ENCODE results near the gene LRRC45.
"Not testable (repeated sequence)": the region's sequence is repeated elsewhere in the genome, so short reads cannot be mapped to it uniquely, and the experiment has no call there.

LRRC45 gene

GRCh38 chr17:82037092-82037888 lies 14.2 kb downstream of the LRRC45 start, which contains the start of gene DCXR:
Gene DCXR, minus strand, starts transcription at chr17:82037697. Its CDS starts 15 bp downstream, at chr17:82037682.
- TF ChIP-seq PAX5 (IDR thresholded peaks at IDR 0.05; ENCODE audit: insufficient read depth, low read length, severe bottlenecking) = no peak
- peak; percentile 80 for TF ChIP-seq POLR2AphosphoS5 (IDR thresholded peaks at IDR 0.05; ENCODE audit: low read depth, low read length)
- peak; percentile 52; the same call in 1 of the 2 replicates for TF ChIP-seq POU2F2 (IDR thresholded peaks at IDR 0.05; ENCODE audit: low read depth, low read length)
- peak; percentile 80 for TF ChIP-seq POLR2A (IDR thresholded peaks at IDR 0.05; ENCODE audit: low read depth, low read length)
- peak; percentile 42; the same call in 1 of the 2 replicates for TF ChIP-seq SPI1 (IDR thresholded peaks at IDR 0.05; ENCODE audit: low read depth, low read length)
- TF ChIP-seq TAF1 (IDR thresholded peaks at IDR 0.05; ENCODE audit: low read depth, low read length) = no peak; the same call in 1 of the 2 replicates
- DNase-seq (ENCODE audit: insufficient read length, low spot score) (peak; percentile 99), FAIRE-seq (peak; percentile 96)

GRCh38 chr17:82037889-82038195 lies 14.7 kb downstream of the LRRC45 start:
- FAIRE-seq (no peak), DNase-seq (ENCODE audit: insufficient read length, low spot score) (no peak)
- TF ChIP-seq POU2F2 (IDR thresholded peaks at IDR 0.05; ENCODE audit: low read depth, low read length) (no peak), SPI1 (IDR thresholded peaks at IDR 0.05; ENCODE audit: low read depth, low read length) (no peak), TAF1 (IDR thresholded peaks at IDR 0.05; ENCODE audit: low read depth, low read length) (no peak), PAX5 (IDR thresholded peaks at IDR 0.05; ENCODE audit: insufficient read depth, low read length, severe bottlenecking) (no peak), POLR2A (IDR thresholded peaks at IDR 0.05; ENCODE audit: low read depth, low read length) (no peak), POLR2AphosphoS5 (IDR thresholded peaks at IDR 0.05; ENCODE audit: low read depth, low read length) (no peak)

- 0 out of 2 replicates have a peak, but pooled peaks have one; percentile 38 for TF ChIP-seq SPI1 (IDR thresholded peaks at IDR 0.05; ENCODE audit: low read depth, low read length)
- not testable (repeated sequence) for FAIRE-seq; DNase-seq (ENCODE audit: insufficient read length, low spot score)
Measured at GRCh38 chr17:82038796-82039409, 15.8 kb downstream of the LRRC45 start.

- DNase-seq (ENCODE audit: insufficient read length, low spot score) = no peak
- no peak for TF ChIP-seq POLR2A (IDR thresholded peaks at IDR 0.05; ENCODE audit: low read depth, low read length)
- no peak for TF ChIP-seq POU2F2 (IDR thresholded peaks at IDR 0.05; ENCODE audit: low read depth, low read length)
- TF ChIP-seq SPI1 (IDR thresholded peaks at IDR 0.05; ENCODE audit: low read depth, low read length) = no peak
- no peak for TF ChIP-seq TAF1 (IDR thresholded peaks at IDR 0.05; ENCODE audit: low read depth, low read length)
- no peak for TF ChIP-seq PAX5 (IDR thresholded peaks at IDR 0.05; ENCODE audit: insufficient read depth, low read length, severe bottlenecking)
- no peak for TF ChIP-seq POLR2AphosphoS5 (IDR thresholded peaks at IDR 0.05; ENCODE audit: low read depth, low read length)
- FAIRE-seq = no peak
Measured at GRCh38 chr17:82039695-82040299, 16.7 kb downstream of the LRRC45 start.

- DNase-seq (ENCODE audit: insufficient read length, low spot score) (no peak), FAIRE-seq (no peak)
- TF ChIP-seq POLR2A (IDR thresholded peaks at IDR 0.05; ENCODE audit: low read depth, low read length) (no peak), SPI1 (IDR thresholded peaks at IDR 0.05; ENCODE audit: low read depth, low read length) (no peak), POLR2AphosphoS5 (IDR thresholded peaks at IDR 0.05; ENCODE audit: low read depth, low read length) (no peak), TAF1 (IDR thresholded peaks at IDR 0.05; ENCODE audit: low read depth, low read length) (no peak), PAX5 (IDR thresholded peaks at IDR 0.05; ENCODE audit: insufficient read depth, low read length, severe bottlenecking) (no peak)
Measured at GRCh38 chr17:82041144-82041814, 18.2 kb downstream of the LRRC45 start.

- FAIRE-seq (no peak), DNase-seq (ENCODE audit: insufficient read length, low spot score) (no peak)
- TF ChIP-seq POU2F2 (IDR thresholded peaks at IDR 0.05; ENCODE audit: low read depth, low read length) (no peak), TAF1 (IDR thresholded peaks at IDR 0.05; ENCODE audit: low read depth, low read length) (no peak), PAX5 (IDR thresholded peaks at IDR 0.05; ENCODE audit: insufficient read depth, low read length, severe bottlenecking) (no peak), POLR2A (IDR thresholded peaks at IDR 0.05; ENCODE audit: low read depth, low read length) (no peak), SPI1 (IDR thresholded peaks at IDR 0.05; ENCODE audit: low read depth, low read length) (no peak), POLR2AphosphoS5 (IDR thresholded peaks at IDR 0.05; ENCODE audit: low read depth, low read length) (no peak)
Measured at GRCh38 chr17:82042649-82043048, 19.5 kb downstream of the LRRC45 start.

GRCh38 chr17:82043507-82043906 lies 20.4 kb downstream of the LRRC45 start:
- no peak for FAIRE-seq
- no peak for DNase-seq (ENCODE audit: insufficient read length, low spot score)
- TF ChIP-seq POLR2A (IDR thresholded peaks at IDR 0.05; ENCODE audit: low read depth, low read length) = no peak
- TF ChIP-seq POU2F2 (IDR thresholded peaks at IDR 0.05; ENCODE audit: low read depth, low read length) = no peak
- TF ChIP-seq POLR2AphosphoS5 (IDR thresholded peaks at IDR 0.05; ENCODE audit: low read depth, low read length) = no peak

- TF ChIP-seq SPI1 (IDR thresholded peaks at IDR 0.05; ENCODE audit: low read depth, low read length) (no peak), POU2F2 (IDR thresholded peaks at IDR 0.05; ENCODE audit: low read depth, low read length) (no peak), PAX5 (IDR thresholded peaks at IDR 0.05; ENCODE audit: insufficient read depth, low read length, severe bottlenecking) (no peak), POLR2AphosphoS5 (IDR thresholded peaks at IDR 0.05; ENCODE audit: low read depth, low read length) (no peak), POLR2A (IDR thresholded peaks at IDR 0.05; ENCODE audit: low read depth, low read length) (no peak), TAF1 (IDR thresholded peaks at IDR 0.05; ENCODE audit: low read depth, low read length) (no peak)
- FAIRE-seq (no peak), DNase-seq (ENCODE audit: insufficient read length, low spot score) (no peak)
Measured at GRCh38 chr17:82045936-82046484, 22.9 kb downstream of the LRRC45 start.

GRCh38 chr17:82046903-82047302 lies 23.8 kb downstream of the LRRC45 start:
- FAIRE-seq (no peak), DNase-seq (ENCODE audit: insufficient read length, low spot score) (no peak)
- TF ChIP-seq POLR2A (IDR thresholded peaks at IDR 0.05; ENCODE audit: low read depth, low read length) (no peak), TAF1 (IDR thresholded peaks at IDR 0.05; ENCODE audit: low read depth, low read length) (no peak), PAX5 (IDR thresholded peaks at IDR 0.05; ENCODE audit: insufficient read depth, low read length, severe bottlenecking) (no peak), SPI1 (IDR thresholded peaks at IDR 0.05; ENCODE audit: low read depth, low read length) (no peak), POLR2AphosphoS5 (IDR thresholded peaks at IDR 0.05; ENCODE audit: low read depth, low read length) (no peak), POU2F2 (IDR thresholded peaks at IDR 0.05; ENCODE audit: low read depth, low read length) (no peak)
